GM18870 (cell line): ENCODE results near the gene EPN1.

Experiments
- ATAC-seq: cut with Tn5 transposase; IDR thresholded peaks from one replicate; pipeline ENCODE4 v1.9.1; 2021; ENCODE audit warnings: moderate library complexity; ENCODE audit not compliant: unreplicated experiment

Gene EPN1

DNA sequence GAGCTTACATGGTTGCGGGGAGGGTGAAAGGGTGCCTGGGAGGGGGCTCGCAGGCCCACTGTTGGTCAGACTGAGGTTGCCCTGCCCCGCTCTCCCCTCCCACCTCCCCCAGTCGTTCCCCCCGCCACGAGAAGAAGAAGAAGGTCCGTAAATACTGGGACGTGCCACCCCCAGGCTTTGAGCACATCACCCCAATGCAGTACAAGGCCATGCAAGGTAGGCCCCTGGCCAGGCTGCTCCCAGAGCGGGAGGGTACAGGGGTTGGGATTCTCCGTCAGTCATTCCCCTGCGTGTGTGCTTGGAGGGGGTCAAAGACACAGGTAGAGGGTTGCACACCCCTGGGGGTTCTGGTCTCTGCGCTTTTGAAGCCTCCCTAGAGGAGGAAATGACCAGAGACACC is 14.6 kb upstream of the EPN1 start:
- no peak for ATAC-seq

GRCh38 chr19:55660991-55661390 is 14.0 kb upstream of the EPN1 start:
- ATAC-seq: no peak

DNA sequence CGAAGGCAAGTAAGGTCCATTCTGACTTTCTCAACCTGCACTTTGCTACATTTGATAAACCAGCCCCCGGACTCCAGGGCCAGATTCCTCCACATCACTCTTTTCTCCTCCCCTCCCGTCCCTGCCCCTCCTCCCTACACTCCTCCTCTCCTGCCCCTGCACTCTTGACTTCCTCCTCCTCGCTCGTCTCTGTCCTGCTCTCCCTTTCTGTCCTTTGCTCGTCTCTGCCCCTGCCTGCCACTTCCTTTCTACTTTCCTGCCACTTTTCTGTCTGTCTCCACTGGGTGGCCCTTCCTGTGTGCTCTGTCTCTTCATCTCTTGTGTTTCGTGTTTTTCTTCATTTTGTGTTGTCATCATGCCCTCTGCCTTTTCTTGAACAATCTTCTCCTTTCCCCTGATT is 13.2 kb upstream of the EPN1 start:
- no peak for ATAC-seq

DNA sequence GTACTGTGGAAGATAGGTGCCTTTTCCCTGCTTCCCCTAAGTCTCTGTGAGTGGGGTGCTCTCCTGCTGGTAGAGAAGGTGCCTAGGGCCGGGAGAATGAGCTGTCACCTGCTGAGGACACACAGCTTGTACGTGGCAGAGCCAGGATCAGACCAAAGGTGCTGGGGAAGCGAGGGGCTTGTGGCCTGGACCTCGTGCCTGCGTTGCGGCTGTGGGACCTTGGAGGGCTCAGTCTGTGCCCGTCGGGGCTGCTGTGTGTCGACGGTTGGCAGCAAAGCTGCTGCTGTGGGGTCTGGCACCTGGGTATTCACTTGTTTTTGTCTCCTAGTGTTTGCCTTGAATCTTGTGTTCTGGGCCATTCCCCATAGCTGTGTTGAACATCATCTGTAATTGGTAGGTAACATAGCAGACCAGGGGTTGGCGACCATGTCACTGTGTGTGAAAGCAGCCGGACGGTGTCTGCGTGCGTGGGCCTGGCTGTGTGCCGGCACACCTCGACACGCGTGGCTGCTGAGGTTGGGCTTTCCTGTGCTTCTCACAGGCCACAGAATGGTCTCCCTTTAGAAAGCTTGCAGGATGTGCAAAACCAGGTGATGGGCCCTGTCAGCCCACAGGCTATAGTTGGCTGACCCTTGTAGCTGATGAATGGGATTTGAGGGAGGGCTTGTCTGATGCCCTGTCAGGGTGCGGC is 11.0 kb upstream of the EPN1 start:
- ATAC-seq: no peak

- no peak for ATAC-seq
Measured at GRCh38 chr19:55666343-55667005, 8.6 kb upstream of the EPN1 start.

GRCh38 chr19:55667006-55667381 is 8.0 kb upstream of the EPN1 start:
- no peak for ATAC-seq

GRCh38 chr19:55667511-55667910 is 7.5 kb upstream of the EPN1 start:
- ATAC-seq: no peak

DNA sequence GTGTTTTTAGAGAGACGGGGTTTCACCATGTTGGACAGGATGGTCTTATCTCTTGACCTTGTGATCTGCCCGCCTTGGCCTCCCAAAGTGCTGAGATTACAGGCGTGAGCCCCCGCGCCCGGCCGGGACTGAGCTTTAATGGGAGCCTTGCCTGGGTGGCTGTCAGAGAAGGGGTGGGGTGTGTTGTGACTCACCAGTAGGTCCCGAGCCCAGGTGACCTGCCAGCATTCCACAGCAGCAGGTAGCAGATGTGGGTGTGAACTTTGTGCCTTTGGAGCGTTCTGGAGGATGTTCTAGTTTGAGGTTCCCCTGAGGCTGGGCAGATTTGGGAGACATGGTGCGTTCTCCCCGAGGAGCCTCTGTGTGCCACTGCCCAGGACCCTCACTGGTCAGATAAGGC is 7.1 kb upstream of the EPN1 start:
- no peak for ATAC-seq

DNA sequence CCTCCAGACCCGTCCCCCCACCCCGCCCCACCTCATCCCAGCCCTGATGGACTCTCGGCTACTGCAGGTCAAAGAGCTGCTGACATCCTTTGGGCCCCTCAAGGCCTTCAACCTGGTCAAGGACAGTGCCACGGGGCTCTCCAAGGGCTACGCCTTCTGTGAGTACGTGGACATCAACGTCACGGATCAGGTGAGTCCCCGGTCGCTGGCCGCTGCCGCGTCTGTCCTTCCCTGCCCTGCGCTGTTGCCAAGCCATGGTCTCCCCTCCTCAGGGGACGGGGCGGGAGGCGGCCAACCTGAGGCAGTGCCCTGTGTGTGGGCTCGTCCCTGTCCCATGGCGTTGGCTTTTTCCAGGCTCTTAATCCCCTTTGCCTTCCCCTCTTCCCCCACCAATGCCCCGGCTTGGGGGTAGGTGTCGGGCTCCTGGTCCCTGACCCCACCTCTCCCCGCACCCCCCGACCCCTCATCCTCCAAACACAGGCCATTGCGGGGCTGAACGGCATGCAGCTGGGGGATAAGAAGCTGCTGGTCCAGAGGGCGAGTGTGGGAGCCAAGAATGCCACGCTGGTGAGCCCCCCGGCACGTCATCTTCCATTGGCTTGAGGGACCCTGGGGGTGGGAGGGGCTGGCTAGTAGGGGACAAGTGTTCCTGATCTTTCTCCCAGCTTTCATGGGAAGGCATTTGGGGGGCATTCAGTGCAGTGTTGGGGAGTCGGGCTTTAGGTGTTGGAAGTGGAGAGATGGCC is 6.2 kb upstream of the EPN1 start:
- ATAC-seq: no peak

DNA sequence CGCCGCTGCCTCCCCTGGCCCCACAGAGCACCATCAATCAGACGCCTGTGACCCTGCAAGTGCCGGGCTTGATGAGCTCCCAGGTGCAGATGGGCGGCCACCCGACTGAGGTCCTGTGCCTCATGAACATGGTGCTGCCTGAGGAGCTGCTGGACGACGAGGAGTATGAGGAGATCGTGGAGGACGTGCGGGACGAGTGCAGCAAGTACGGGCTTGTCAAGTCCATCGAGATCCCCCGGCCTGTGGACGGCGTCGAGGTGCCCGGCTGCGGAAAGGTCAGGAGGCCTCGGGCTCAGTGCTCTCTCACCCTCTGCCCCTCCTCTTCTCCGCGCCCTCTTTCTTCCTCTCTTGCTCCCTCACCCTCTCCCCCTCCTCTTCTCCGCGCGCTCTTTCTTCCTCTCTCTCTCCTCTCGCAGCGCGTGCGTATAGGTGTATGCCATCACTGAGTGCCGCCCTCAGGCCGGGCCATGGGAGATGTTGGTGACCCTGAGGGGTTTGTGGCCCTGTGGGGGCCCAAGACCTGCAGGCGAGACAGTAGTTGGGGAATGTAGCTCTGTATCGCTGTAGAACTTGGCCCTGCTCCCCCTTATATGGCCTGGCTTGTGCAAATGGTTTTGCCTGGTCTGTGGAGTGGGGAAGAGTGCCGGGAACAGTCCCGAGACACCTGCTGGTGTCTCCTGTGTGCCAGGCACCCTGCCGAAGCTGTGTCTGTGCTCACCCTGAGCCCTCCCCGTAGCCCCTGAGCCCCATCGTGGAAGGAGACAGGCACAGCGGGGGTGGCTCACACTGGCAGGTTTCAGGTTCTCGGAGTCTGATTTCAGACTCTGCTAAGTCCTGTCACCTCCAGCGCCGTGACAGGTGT is 5.4 kb upstream of the EPN1 start:
- ATAC-seq: no peak

GRCh38 chr19:55670280-55671053 is 4.6 kb upstream of the EPN1 start:
- ATAC-seq: no peak

DNA sequence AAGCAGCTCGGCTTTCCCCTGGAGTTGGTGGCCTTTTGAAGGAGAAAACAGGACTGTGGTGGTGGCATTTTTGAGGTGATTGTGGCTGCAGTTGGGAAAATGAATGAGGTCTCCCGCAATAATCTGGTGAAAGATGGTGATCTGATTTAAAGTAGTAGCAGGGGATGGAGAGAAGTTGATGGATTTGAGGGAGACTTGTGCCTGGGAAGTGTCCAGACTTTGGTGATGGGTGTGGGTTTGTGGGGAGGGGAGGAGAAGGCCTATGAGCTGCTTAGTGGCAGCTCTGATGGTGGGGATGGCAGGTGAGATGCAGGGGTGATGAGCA is 4.0 kb upstream of the EPN1 start:
- ATAC-seq: no peak

DNA sequence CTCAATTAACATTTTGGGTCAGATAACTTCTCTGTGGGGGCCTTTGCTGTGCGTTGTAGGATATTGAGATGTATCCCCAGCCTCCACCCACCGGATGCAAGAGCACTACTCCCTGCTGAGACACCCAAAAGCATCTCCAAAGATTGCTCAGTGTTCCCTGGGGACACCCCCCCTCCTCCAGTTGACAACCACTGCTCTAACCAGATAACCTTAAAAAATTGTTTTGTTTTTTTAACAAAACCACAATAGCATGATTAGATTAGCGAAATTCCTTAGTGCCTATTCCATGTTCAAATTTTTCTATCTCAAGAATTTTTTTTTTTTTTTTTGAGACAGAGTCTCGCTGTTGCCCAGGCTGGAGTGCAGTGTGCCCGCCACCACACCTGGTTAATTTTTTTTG is 2.6 kb upstream of the EPN1 start:
- no peak for ATAC-seq

GRCh38 chr19:55673465-55673864 is 1.6 kb upstream of the EPN1 start:
- ATAC-seq: no peak

GRCh38 chr19:55673889-55674288 is 1.1 kb upstream of the EPN1 start:
- no peak for ATAC-seq

- ATAC-seq: no peak
Measured at GRCh38 chr19:55674459-55674840, 576 bp upstream of the EPN1 start.

DNA sequence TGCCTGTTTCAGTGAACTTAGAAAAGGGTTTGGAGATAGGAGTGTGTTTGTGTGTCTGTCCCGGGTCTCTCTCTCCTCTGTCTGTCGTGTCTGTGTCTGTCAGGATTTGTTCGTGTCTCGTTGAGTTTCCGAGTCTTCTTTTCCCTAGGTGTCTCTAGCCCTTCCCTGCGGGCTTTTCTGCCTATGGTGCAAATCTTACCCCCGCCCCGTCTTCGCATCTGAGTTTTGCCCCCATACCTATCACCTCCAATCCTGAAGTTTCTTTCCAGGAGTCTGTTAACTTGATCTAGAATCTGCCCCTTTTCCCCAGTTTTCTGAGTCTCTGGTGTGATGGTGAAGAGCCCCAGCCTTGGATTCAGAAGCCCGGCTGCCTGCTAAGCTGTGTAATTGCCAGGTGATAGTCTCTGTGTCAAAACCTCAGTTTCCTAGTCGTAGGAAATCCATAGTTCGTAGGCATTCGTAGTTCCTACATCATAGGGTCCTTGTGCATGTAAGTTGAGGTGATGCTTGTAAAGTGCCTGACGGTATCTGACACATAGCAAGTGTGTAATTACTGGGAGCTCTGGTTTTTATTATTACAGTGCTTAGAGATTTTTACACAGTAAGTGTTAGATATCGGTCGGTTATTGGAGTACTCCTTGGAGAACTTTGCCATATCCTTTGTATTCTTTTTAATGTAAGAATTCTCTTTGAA is 782 bp downstream of the EPN1 start:
- ATAC-seq: no peak

- ATAC-seq: no peak
Measured at GRCh38 chr19:55676383-55676782, 1.4 kb downstream of the EPN1 start.

- ATAC-seq: no peak
Measured at GRCh38 chr19:55676889-55677505, 2.0 kb downstream of the EPN1 start.

DNA sequence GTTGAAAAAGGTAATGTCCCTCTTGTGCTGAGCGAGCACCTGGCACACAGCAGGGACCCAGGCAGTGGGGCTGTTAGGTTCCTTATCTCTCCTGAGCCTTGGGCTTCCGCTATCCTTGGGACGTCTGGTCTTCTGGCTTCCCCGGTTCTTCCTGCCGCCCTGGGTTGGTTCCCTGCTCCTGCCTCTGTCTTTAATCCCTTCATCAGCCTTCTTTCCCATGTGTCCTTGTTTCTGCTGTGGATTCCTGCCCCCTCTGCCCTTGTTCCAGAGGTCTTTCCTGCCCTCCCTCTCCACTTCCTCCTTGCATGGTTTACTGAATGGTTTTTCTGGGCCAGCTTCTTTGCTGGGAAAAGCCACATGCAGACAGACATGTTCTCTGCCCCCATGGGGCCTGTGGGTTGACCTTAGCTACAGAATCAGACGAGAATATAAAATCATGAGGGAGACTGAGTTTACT is 2.6 kb downstream of the EPN1 start:
- ATAC-seq: no peak
